Activated naive CD8-positive, alpha-beta T cell treated with anti-CD3 and anti-CD28 coated beads, Interleukin-2, amount 50 U/mL, for 16 hours (primary cell): Measurements from ENCODE around the gene HSPBAP1.
"Not testable (repeated sequence)": the region's sequence is repeated elsewhere in the genome, so short reads cannot be mapped to it uniquely, and the experiment has no call there.

Source experiments
- DNase-seq: peaks from one replicate; pipeline ENCODE4 v3.0.0-alpha.2; 2020; ENCODE audit warnings: low read depth, low spot score

HSPBAP1 gene

DNA sequence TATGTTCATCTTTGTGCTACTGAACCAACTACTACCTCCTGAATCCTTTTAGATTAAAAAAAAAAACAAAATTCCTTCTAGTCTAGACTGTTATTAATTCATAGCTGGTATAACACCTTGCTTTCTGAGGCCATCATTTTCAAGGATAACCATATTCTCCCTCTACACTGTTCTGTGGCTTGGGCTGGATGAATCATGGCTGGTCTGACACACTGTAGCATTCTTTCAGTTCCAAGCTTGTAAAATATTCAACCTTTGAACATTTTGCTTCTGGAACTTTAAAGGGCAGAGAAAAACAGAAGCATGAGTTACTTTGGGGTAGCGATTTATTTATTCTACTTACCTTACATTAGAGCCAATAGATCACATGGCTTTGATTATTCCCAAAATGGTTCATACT, 7.6 kb downstream of the HSPBAP1 start:
- DNase-seq, result no peak

DNA sequence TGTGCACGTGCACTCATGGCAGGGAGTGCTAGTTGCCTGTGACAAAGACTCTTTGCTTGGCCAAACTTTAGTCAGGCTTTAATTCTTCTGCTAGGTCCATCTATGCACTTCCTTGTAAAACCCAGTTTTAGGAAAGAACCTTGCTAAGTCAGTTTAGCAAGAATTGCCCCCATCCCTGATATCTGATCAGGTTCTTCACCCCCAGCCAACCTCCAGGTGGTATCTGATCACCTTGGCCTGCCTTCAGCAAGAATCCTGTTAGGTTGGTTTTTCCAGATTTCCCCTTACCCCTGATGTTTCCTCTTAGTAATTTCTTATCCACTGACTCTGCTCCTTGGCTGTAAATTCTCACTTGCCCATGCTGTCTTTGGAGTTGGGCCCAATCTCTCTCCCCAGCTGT, 8.4 kb downstream of the HSPBAP1 start:
- no peak for DNase-seq

DNA sequence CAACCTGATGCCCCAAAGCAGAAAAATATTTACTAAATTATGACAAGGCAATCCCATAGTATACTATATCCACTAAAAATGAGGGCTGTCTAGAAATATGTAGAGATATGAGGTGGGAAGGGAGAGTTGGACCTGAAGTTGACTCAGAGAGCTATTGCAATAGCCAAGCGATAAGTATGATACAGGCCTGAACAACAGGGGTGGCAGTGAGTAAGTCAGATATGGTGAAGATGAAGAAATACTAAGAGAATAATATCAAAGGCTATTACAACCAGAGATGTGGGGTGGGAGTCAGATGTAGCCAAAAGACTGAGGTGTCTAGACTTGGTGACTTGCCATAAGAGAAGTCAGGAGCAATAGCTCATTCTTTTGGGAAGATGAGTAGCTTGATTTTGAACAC, 9.2 kb downstream of the HSPBAP1 start:
- DNase-seq, result no peak

DNA sequence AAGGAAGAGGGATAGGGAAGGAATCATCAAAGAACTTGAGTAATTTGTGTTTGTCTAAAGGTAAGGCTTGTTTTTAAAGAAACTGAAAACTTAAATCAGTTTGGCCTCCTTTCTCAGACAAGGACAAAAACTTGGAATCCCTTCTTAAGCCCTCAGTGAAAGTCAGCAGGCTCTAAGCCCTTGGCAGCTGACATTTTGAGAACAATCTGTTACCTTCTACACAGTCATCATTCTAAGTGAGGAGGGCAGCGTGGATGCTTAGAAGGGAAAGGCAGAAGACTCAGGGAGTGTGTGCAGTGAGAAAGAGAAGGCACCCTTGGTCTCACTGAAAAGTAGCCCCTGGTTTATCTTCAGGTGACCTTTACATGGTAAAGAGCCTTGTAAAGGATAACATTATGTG, 10.8 kb downstream of the HSPBAP1 start:
- DNase-seq, result no peak

DNA sequence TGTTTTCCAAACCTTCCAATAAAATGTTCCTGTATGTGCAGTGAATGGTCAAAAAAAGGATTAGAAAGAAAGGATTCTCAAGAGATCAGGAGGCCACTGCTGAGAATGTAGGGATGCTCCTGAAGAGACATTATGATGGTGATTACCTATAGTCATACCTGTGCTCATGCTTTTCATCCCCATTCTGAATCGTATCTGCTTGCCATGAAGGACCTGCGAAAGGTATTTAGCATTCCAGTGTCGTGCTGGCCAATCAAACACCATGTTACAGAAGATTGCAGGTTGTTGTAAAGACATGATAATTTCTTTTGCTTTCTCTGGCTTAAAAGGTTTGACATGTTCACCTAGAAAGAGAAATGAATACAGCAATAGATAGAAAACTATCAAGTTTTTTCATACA, 16.1 kb downstream of the HSPBAP1 start:
- DNase-seq, result no peak

DNA sequence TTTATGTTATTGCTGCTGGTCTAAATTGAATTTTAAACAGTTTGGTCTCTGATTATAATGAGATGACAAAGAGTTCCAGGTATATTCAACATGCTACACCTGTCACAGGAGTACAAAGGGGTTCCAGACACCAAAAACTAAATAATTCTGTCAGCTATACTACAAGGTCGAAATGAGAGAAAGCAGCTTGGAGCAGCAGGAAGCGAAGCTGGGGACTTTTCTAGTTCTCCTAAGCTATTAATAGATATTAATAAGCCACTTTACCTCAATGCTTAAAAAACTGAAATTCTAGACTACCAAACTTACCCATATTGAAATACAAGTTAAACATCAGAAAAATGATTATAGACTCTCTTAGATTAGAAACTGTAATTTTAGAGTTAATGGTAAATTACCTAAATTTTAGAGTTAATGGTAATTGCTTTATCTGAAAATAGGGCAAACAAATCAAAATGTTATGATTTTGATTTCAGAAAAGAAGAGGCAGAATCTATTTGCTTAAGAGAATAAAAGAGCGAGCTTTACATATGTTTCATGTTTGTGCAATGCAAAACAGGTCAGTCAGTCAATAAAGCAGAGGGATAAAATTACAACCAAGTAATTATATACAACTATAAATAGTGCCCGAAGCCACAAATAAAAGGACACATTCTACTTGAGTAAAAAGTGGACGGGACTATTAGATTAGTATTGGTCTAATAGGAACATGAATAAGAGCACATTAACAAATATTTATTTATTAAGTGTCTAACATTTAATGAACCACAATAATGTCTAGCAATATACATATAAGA, 16.8 kb downstream of the HSPBAP1 start:
- no peak for DNase-seq

DNA sequence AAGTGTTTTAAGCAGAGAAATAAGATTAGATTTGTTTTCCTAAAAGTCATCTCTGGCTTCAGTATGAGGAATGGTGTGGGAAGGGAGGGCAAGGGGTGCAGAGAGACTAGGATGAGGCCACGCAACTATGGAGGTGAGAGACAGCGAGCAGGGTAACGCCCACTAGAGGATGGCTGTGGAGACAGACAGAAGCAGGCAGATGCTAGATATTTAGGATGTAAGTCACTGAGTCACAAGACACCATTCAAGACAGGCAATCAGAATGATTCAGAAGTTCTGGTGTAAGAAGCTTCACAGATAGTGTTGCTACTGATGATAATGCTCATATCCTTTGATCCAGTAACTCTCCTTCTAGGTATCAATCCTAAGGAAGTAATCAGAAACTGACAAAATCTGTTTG, 19.1 kb downstream of the HSPBAP1 start:
- DNase-seq, result no peak

DNA sequence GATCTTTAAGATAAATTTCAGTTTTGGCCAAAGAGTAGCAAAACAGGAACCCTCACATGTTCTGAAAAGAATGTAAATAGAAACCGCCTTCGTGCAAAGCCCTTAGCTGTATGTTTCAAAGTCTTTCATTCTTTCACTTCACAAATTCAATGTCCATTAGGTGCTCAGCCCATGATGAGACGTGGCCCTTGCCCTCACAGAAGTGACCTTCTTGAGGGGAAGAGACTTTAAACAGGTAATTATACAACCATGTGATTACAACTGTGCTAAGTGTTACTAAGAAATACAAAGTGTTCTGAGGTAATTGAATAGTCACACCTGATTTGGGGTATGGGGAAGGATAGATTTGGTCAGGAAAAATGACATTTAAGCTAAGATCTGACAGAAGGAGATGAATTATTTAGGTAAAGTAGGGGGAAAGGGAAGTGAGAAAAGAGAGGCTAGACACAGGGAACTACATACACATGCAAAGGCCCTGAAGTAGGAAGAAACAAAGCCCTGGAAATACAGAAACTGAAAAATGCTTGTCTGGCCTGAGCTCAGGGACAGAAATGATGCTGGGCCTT, 19.6 kb downstream of the HSPBAP1 start:
- no peak for DNase-seq

DNA sequence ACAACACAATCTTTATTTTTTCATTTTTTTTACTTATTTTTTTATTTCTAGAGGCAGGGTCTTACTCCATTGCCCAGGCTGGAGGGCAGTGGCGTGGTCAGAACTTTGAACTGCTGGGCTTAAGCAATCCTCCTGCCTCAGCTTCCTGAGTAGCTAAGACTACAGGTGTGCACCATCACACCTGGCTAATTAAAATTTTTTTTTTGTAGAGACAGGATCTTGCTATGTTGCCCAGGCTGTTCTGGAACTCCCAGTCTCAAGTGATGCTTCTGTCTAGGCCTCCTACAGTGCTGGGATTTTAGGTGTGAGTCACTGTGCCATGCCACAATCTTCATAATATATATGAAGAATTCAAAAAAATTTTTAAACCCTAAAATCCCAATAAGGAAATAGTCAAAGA, 20.8 kb downstream of the HSPBAP1 start:
- DNase-seq, result no peak

DNA sequence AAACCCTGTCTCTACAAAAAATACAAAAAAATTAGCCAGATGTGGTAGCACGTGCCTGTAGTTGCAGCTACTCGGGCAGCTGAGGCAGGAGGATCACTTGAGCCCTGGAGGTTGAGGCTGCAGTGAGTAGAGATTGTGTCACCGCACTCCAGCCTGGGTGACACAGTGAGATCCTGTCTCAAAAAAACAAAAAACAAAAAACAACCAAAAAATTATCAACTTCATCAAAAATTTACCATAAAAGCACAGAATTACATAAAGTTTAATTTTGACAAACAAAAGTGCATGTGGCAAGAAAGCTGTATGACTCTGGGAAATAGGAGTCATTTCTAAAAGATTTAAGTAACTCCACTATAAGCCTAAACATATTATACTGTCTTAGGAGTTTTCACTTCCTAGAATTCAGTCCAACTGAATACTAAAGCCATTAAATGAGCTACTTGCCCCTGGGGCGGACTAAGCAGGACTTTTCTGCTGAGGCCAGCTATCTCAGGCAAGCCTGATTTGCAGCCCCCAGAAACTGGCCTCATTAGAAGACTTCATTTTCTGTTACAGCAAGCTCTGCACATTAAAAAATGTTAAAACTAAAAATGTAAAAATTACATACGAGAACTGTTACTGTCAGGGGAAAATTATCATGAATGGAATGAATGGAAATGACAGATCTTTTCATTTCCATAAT, 23.0 kb downstream of the HSPBAP1 start:
- no peak for DNase-seq

DNA sequence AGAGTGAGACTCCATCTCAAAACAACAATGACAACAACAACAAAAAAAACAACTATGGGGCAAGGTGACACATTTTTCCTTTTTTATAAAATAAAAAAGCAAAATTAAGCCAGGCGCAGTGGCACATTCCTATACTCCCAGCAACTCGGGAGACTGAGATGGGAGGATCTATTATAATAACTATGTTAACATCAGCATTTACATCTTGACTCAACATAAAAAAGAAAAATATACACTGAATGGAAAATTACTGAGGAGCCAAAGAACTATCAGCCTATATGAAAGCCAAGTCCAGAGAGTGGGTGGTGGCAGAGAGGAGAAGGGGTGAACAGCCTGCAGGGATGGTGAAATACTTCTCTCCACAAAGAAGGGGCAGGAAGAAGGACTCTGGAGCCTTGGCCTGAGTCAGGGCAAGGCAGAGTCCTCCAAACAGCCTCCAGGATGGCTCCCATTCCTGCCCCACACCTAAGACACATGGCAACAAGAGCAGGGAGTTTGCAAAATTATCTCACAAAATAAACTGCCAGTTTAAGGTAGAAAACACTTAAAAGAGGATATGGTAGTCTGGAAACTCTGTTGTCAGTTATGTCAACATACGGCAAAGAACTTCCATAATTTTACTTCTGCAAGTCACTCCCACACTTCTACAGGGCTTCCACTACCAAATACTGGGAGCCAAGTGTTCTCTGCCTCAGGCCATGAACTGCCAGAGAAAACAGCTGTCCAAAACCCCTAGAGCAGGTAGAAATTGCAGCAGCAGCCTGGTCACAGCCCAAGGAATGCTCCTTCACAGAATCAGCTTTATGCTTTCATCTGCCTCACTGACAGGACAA, 25.9 kb downstream of the HSPBAP1 start:
- no peak for DNase-seq

DNA sequence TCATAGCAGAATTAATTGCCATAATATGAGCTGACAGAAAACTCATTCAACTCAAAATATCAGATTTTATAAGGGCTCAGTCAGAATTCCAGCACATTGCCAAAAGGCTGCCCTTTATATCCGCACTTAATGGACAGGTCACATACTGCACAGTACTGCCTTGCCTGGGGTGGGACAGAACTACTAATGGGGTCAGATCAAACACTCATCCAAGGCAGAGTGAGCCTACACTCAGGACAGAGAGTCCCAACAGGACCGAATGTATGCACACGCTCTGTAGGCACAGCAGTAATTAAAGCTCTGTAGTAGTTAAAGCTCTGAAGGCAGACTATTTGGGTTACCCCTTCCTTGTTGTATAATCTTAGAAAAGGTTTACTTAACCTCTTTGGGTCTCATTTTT, 27.2 kb downstream of the HSPBAP1 start:
- no peak for DNase-seq

DNA sequence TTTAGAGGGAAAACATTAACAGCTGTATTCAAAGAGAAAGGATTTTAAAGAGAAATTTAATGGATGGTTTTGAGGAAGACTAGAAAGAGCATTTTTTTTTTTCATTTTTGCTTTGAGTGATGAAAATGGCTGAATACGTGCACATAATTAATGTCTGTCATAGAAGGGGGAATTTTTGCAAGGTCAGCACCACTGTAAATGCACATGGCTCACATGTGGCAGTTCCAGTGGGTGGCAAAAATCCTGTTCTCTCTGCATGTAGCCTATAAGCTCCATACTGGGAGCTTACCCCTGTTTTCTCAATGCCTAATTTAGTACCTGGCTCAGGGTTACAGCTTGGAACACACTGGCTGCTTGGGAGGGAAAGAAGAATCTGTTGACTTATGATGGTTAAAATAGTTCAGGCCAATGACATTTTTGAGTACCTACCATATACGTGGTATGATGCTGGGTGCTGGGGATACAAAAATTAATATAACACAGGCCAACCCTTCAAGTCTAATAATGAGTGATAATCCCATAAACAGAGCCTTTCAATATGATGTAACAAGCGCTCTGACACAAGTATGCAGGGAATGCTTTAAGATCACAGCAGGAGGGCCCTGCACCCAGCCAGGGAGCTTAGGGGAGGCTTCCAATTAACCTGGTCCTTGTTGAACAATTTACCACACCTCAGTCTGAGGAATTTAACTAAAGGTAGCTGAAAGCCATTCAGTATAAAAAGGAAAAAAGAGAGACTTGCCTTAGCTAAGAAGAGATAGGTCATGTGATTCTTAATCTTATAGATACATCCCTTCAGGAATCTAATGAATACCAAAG, 33.0 kb downstream of the HSPBAP1 start:
- DNase-seq, result no peak

DNA sequence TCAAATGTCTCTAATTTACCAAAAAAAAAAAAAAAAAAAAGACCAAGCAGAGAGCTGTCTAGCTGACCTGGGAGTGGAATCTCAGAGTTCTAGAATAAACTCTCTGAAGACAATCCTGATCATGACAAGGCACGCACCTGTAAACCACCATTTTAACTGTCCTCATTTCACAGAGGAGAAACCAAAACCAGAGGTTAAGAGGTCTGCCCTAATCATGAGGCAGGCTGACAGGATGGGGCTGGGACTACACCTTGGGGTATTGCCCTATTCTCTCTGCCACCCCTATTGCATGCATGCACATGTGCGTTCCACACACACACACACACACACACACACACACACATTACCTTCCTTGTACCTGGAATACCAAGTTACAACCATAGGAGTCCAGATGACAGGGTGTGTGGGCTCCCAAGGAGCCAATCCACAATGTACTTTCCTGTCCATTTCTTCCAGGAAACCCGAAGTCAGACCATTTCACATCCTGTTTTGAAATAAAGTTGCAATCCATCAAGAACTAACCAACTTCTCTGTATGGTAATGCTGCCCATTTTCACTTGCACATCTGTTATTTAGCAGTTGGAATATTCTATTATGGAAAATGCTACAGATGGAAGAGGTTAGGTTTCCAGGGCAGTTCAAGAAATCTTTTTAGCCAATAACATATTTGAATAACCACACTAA, 34.6 kb downstream of the HSPBAP1 start:
- no peak for DNase-seq

DNA sequence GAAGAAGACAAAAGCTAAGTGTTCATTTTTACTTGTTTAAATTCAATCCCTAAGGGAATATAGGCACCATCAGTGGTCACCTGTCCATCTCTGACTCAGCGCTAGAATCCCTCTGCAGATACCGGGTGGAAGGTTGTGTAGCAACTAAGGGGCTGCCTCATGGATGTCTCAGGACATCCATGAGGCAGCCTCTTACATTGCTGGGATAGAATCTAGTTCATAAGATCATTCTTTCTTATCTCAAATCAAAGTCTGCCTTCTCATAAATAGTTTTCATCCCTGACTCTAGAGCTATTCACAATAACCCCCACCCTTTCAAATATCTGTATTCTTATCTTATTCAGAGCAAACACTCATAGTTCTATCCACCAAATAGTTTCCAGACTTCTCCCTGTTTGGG, 38.1 kb downstream of the HSPBAP1 start:
- no peak for DNase-seq

DNA sequence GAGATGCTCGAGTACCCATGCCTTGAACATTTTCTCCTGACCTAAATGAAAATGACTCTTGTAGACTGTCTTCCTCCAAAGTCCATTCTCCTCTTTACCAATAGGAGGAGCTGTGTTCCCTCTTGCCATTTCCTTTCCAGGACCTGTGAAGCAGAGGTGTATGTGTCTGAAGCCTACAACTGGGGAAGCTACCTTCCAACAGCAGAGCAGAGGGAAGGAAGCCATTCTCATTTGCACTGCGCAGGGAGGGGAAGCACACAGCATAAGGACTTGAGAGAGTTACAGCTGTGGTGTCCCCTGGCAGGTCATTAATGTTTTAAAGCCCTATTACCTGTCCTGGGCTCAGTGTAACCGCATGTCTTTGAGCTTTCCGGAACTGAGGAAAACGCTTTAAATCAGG, 38.7 kb downstream of the HSPBAP1 start:
- DNase-seq, result no peak

DNA sequence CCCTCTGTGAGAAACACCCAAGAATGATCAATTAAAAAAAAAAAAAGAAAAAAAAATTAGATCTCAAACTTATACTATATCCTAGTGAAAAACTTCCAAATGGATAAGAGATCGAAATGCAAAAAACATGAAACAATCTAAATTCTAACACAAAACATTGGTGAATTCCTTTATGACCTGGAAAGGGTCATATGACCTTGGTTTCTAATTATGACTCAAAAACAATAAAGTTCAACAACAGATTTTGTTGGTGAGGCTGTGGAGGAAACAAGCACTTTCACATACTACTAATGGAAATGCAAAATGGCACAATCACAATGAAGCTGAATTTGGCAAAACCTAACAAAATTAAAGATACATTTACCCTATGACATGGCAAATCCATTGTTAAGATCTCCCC, 45.3 kb downstream of the HSPBAP1 start:
- no peak for DNase-seq

DNA sequence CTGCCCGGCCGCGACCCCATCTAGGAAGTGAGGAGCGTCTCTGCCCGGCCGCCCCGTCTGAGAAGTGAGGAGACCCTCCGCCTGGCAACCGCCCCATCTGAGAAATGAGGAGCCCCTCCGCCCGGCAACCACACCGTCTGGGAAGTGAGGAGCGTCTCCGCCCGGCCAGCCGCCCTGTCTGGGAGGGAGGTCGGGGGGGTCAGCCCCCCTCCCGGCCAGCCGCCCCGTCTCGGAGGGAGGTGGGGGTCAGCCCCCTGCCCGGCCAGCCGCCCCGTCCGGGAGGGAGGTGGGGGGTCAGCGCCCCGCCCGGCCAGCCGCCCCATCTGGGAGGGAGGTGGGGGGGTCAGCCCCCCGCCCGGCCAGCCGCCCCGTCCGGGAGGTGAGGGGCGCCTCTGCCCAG, 46.3 kb downstream of the HSPBAP1 start:
- DNase-seq, result not testable (repeated sequence)

DNA sequence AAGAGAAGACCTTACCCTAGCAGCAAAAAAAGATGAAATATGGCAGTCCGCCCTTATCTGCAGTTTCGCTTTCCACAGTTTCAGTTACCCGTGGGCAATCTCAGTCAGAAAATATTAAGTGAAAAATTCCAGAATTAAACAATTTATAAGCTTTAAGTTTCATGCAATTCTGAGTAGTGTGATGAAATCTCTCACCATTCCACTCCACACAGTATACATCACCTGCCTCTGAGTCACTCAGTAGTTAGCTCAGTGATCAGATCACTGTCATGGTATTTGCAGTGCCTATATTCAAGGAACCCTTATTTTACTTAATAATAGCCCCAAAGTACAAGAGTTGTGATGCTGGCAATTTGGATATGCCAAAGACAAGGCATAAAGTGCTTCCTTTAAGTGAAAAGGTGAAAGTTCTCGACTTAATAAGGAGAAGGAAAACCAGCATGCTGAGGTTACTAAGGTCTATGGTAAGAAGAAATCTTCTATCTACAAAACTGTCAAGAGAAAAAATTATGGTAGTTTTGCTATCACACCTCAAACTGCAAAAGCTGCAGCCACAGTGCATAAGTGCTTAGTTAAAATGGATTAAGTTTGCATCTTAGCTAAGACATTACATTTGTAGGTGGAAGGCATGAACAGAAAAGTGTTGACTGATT, 48.1 kb downstream of the HSPBAP1 start:
- DNase-seq, result no peak

DNA sequence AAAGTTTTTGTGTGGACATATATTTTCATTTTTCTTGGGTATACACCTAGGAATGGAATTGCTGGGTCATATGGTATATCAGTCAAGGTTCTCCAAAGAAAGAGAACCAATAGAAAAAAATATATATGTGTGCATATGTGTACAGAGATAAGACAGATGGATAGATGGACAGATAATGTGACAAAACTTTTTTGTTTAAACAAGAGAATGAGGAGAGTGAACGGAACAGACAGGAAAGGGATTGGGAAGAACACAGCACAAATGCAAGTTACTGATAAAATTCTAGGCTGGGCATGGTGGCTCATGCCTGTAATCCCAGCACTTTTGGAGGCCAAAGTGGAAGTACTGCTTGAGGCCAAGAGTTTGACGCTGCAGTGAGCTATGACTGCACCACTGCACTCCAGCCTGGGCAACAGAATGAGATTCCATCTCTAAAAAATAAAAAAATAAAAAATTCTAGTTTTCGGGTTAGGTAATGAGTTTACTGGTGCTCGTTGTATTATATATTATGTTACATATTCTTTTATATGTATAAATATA, 50.0 kb downstream of the HSPBAP1 start:
- no peak for DNase-seq
